Fibroblast of villous mesenchyme (primary cell): ENCODE measurements around the gene MICAL3. TPM values are rescaled to one million over a fixed set of nuclear protein-coding genes. Genes with fewer than 3 reads are reported as not detected.

Experiments used
- DNase-seq: peaks from one replicate; pipeline ENCODE4 v3.0.0-alpha.2; 2010; ENCODE audit warnings: low read depth
- H3K4me3 ChIP-seq: 2 replicates; pipeline ENCODE4 v1.5.1; 2011; ENCODE audit warnings: low read depth, mild to moderate bottlenecking, low read length
- total RNA-seq: library from RNA; depleted of rRNA; stranded (reverse); fragments of >200 nt; gene quantifications from 2 replicates; pipeline ENCODE4 v1.2.3, GENCODE V29; 2012
- TF ChIP-seq, protein P1 (sequence below): IDR thresholded peaks from 2 replicates; pipeline ENCODE4 v1.5.1; 2012; ENCODE audit warnings: low read depth, mild to moderate bottlenecking, low read length; ENCODE audit not compliant: insufficient read depth

The MICAL3 gene
- total RNA-seq, 1 donor: 39.7 TPM

DNA sequence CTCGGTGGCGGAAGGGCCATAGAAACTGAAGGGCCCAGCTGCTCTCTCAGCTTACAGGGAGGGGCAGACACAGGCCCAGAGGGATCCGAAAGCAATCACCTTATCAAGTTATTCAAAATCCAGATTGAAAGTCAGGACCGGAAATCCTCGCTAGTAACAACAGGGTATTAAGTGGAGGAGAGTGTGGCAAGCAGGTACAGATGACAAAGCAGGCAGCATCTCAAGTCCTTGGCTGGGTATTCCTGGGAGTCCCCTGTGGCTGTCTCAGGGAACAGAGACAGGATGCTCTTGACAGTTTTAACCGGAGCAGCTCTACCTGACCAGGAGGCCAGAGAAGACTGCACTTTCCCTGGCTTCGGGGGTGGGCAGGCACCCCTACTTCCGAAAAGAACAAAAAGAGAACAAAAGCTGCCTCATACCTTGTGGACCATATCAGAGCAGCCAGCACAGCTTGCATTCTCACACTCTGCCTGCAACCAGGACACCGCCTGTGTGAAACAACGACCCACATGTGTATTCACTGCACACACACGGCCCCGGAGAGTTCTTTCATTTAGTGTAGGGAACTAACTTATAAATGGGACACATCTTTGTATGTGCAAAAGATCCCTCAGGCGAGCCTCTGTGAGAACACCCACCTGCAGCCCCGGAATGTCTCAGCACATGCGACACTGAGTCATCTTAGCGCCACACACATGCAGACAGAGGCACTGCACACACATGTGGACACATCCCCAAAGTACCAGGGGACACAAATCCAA, 78.3 kb downstream of the MICAL3 start:
- H3K4me3 ChIP-seq: no peak overlapping the region
- TF ChIP-seq, protein P1, sequence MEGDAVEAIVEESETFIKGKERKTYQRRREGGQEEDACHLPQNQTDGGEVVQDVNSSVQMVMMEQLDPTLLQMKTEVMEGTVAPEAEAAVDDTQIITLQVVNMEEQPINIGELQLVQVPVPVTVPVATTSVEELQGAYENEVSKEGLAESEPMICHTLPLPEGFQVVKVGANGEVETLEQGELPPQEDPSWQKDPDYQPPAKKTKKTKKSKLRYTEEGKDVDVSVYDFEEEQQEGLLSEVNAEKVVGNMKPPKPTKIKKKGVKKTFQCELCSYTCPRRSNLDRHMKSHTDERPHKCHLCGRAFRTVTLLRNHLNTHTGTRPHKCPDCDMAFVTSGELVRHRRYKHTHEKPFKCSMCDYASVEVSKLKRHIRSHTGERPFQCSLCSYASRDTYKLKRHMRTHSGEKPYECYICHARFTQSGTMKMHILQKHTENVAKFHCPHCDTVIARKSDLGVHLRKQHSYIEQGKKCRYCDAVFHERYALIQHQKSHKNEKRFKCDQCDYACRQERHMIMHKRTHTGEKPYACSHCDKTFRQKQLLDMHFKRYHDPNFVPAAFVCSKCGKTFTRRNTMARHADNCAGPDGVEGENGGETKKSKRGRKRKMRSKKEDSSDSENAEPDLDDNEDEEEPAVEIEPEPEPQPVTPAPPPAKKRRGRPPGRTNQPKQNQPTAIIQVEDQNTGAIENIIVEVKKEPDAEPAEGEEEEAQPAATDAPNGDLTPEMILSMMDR: no peak
- DNase-seq: no peak

DNA sequence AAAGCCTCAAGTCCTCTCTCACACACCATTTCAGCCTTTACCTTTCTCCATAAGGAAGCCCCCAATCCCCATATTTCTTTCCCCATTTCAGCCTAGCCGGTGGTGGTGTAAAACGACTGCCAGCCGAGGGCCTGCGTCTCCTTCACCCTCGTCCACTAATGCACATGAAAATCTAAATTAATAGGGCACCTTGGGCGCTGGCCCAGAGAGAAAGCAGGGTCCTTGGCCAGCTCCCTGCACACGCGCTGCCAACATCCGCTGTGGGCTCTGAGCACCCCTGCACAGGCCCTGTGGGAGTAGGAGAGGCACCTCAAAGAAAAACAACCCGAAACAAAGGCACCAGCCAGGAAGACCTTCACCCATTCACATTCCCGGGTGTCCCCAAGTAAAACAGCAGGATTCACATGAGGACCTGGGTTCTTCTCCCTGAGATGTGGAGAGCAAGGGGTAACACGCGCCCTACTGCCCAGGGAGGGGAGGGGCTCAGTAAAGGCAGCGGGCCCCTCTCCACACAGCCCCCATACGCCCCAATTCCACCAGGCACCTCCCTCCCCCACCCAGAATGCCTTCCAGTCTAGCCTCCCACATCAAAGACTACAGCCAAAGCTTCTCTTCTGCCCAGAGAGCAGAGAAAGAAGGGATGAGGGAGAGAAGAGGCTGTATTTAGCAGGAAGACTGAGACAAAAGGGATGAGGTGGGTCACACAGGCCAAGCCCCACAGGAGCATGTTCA, 79.0 kb downstream of the MICAL3 start:
- TF ChIP-seq, protein P1: no peak
- no peak overlapping the region for H3K4me3 ChIP-seq
- no peak for DNase-seq

DNA sequence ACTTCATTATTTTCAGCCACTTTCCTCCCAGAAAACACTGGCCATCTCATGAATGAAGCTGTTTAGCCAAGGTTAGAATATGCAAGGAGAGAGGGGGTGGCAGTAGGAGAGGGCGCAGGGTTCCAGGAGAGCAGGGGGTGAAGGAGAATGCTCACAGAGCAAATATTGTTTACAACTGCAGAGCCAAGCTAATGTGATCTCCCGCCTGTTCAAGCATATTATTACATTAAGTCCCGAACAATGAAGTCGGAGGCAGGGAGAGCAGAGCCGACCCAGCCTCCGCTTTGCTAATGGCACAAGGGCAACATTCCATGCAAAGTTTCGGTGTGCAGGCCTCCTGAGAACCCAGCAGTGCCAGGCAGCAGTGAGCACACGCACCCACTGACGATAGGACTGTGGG, 80.1 kb downstream of the MICAL3 start:
- no peak overlapping the region for H3K4me3 ChIP-seq
- no peak for DNase-seq
- TF ChIP-seq, protein P1: no peak

DNA sequence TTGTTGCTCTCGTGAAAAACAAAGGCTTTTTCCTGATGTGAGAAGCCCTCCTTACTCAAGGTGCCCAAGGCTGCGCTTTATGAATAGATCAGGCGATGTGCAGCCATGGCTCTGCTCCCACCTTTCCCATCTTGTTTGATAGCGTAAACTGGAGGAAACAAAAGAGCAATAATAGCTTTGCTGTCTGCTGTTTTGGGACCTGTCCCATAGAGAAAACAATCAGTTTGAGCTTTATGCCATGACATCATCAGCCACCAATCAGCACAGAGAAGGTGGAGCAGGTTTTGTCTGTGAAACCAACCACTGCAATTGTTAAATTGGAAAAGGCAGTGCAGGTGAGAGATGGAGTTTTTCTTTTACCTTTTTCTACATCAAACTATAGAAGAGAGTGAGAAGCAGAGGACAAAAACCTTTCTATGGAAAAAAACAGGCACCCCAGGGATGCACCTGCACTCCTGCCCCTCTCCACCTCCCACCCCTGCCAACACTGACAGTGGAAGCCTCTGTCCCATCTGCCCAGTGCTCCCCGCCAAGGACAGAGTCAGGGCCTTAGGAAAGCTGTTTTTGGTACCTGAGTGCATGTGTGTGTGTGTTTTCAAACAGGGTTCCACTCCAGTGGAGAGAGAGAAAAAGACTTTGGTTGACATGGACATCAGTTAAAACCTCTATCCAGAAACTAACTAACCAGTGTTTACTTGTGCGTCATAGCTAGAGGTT, 80.7 kb downstream of the MICAL3 start:
- TF ChIP-seq, protein P1: no peak

DNA sequence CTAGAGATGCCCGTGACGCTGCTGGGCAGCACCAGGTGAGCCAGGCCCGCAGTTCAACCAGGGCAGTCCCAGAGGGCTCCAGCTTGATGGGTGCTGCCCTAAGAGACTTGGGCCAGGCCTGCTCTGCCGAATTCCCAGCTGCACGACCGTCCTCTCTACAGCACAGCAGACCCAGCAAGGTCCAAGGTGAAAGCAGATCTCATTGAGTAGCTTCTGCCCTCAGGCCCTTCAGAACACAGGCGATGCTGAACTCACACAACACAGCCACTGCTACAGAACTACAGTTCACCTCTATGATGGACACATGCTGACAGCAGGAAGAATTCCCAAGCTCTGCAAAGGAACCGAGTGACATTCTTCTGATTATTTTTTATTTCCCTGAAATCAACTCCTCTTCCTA, 81.6 kb downstream of the MICAL3 start:
- TF ChIP-seq, protein P1: no peak
- DNase-seq: no peak

More for the DNA sequence above, 80.7 kb downstream of the MICAL3 start:
- no peak for DNase-seq
- no peak overlapping the region for H3K4me3 ChIP-seq

DNA sequence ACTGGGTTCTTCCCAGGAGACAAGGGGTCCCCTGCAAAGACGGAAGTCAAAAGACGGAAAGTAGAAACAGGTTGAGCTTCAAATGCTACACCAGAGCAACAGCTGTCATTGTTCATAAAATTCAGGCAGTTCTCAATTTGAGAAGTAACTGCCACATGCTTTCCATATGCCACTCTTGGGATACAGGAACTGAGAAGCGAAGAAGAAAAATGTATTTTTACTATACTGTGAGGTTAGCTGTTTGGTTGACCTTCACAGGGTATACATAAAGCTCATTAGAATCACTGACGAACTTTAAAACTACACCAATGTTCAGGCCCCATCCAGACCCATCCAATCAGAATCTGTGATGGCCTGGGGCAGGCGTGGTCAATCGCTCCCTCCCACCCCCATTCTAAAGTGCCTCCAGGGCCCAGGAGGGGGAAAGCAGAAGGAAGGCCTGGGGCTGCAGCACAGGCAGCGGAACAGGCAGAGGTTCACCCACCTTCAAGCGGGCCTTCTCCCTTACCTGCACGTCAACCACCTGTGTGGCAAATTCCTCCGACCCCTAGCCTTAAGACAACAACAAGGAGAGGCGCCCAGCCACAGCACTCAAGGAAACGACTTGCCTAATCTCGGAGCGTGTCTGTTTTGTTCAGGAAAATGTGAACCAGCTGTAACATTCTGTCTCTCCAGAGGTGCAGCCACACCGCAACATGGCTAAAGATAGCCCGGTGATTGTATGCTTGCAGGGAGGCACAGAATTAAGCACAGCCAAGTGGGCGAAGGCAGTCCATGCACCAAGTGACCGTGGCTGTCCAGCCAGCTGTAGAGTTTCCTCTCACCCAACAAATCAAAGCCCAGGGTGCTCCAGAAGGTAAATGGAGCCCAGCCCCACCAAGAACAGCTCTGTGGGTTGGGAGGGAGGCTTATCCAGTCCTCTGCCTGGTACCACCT, 82.6 kb downstream of the MICAL3 start:
- DNase-seq: no peak
- TF ChIP-seq, protein P1: no peak

More for the DNA sequence above, 81.6 kb downstream of the MICAL3 start:
- no peak overlapping the region for H3K4me3 ChIP-seq

More for the DNA sequence above, 82.6 kb downstream of the MICAL3 start:
- no peak overlapping the region for H3K4me3 ChIP-seq
